Measurements from ENCODE around the gene KLHL12.
"Not testable (repeated sequence)": the region's sequence is repeated elsewhere in the genome, so short reads cannot be mapped to it uniquely, and the experiment has no call there.

KLHL12 gene

GRCh38 chr1:202951437-202951836 lies 24.4 kb upstream of the KLHL12 start:
- DNase-seq (ENCODE audit: low spot score): no peak

GRCh38 chr1:202945483-202945882 lies 18.4 kb upstream of the KLHL12 start:
- DNase-seq (ENCODE audit: low spot score): no peak

GRCh38 chr1:202944438-202944921 lies 17.4 kb upstream of the KLHL12 start:
- DNase-seq (ENCODE audit: low spot score): peak; percentile 98

- DNase-seq (ENCODE audit: low spot score): no peak
Observed at GRCh38 chr1:202942426-202942825, 15.4 kb upstream of the KLHL12 start.

GRCh38 chr1:202941372-202941771 lies 14.3 kb upstream of the KLHL12 start:
- no peak for DNase-seq (ENCODE audit: low spot score)

GRCh38 chr1:202940561-202940960 lies 13.5 kb upstream of the KLHL12 start:
- no peak for DNase-seq (ENCODE audit: low spot score)

- DNase-seq (ENCODE audit: low spot score): no peak
Observed at GRCh38 chr1:202938287-202938925, 11.4 kb upstream of the KLHL12 start.

GRCh38 chr1:202936409-202936808 lies 9.4 kb upstream of the KLHL12 start:
- not testable (repeated sequence) for DNase-seq (ENCODE audit: low spot score)

GRCh38 chr1:202935844-202936243 lies 8.8 kb upstream of the KLHL12 start:
- DNase-seq (ENCODE audit: low spot score): no peak

- no peak for DNase-seq (ENCODE audit: low spot score)
Observed at GRCh38 chr1:202934755-202935154, 7.7 kb upstream of the KLHL12 start.

GRCh38 chr1:202932476-202932875 lies 5.4 kb upstream of the KLHL12 start:
- no peak for DNase-seq (ENCODE audit: low spot score)

GRCh38 chr1:202923533-202923932 lies 3.5 kb downstream of the KLHL12 start:
- DNase-seq (ENCODE audit: low spot score): no peak

- DNase-seq (ENCODE audit: low spot score): no peak
Observed at GRCh38 chr1:202919615-202920014, 7.4 kb downstream of the KLHL12 start.

GRCh38 chr1:202915146-202915545 lies 11.9 kb downstream of the KLHL12 start:
- no peak for DNase-seq (ENCODE audit: low spot score)

- not testable (repeated sequence) for DNase-seq (ENCODE audit: low spot score)
Observed at GRCh38 chr1:202912476-202912875, 14.6 kb downstream of the KLHL12 start.

- no peak for DNase-seq (ENCODE audit: low spot score)
Observed at GRCh38 chr1:202909494-202909893, 17.5 kb downstream of the KLHL12 start.

- DNase-seq (ENCODE audit: low spot score): no peak
Observed at GRCh38 chr1:202908998-202909397, 18.0 kb downstream of the KLHL12 start.

- DNase-seq (ENCODE audit: low spot score): no peak
Observed at GRCh38 chr1:202905331-202905730, 21.7 kb downstream of the KLHL12 start.

- DNase-seq (ENCODE audit: low spot score): not testable (repeated sequence)
Observed at GRCh38 chr1:202903808-202904207, 23.2 kb downstream of the KLHL12 start.

- DNase-seq (ENCODE audit: low spot score): no peak
Observed at GRCh38 chr1:202901555-202901954, 25.5 kb downstream of the KLHL12 start.

- no peak for DNase-seq (ENCODE audit: low spot score)
Observed at GRCh38 chr1:202892501-202892900, 34.5 kb downstream of the KLHL12 start.

GRCh38 chr1:202890392-202890791 lies 36.6 kb downstream of the KLHL12 start:
- no peak for DNase-seq (ENCODE audit: low spot score)

- peak; percentile 95 for DNase-seq (ENCODE audit: low spot score)
Observed at GRCh38 chr1:202888531-202889360, 38.3 kb downstream of the KLHL12 start, which contains the start of gene RABIF. Gene RABIF, minus strand, starts transcription at chr1:202889149. Its CDS starts 51 bp downstream, at chr1:202889098.
